ENCODE results near the gene GGT5. TPM values are rescaled to one million over a fixed set of nuclear protein-coding genes. Genes with fewer than 3 reads are reported as not detected.

Gene GGT5
- total and polyA plus RNA-seq, 2 of the 13 experiments (the other 11 are each of a cell fraction or from before 2014, with no cell fraction given) = 0.69 to 3.1 TPM

GRCh38 chr22:24175160-24175808, 69.6 kb downstream of the GGT5 start (continued):
- TF ChIP-seq ATF3 (CRISPR knock-in tag; IDR thresholded peaks at IDR 0.05) = no peak
- no peak for TF ChIP-seq CEBPG (CRISPR knock-in tag; IDR thresholded peaks at IDR 0.05)
- no peak for TF ChIP-seq ZNF605 (CRISPR knock-in tag; IDR thresholded peaks at IDR 0.05)
- TF ChIP-seq NR2C2 (CRISPR knock-in tag; IDR thresholded peaks at IDR 0.05; ENCODE audit: borderline replicate concordance) = no peak
- no peak for TF ChIP-seq ZNF550 (CRISPR knock-in tag; IDR thresholded peaks at IDR 0.05; ENCODE audit: borderline replicate concordance)
- no peak for TF ChIP-seq TARDBP (CRISPR knock-in tag; IDR thresholded peaks at IDR 0.05)
- no peak for TF ChIP-seq ZGPAT (CRISPR knock-in tag; IDR thresholded peaks at IDR 0.05)
- TF ChIP-seq ZSCAN29 (CRISPR knock-in tag; conservative IDR thresholded peaks at IDR 0.05) = no peak
- no peak for TF ChIP-seq ZNF292 (CRISPR knock-in tag; IDR thresholded peaks at IDR 0.05; ENCODE audit: borderline replicate concordance, low read depth)
- no peak for TF ChIP-seq MYPOP (CRISPR knock-in tag; IDR thresholded peaks at IDR 0.05)
- no peak for TF ChIP-seq ZNF235 (CRISPR knock-in tag; IDR thresholded peaks at IDR 0.05; ENCODE audit: borderline replicate concordance)
- no peak for TF ChIP-seq ARID5B (CRISPR knock-in tag; IDR thresholded peaks at IDR 0.05)
- no peak for TF ChIP-seq ZBTB10 (CRISPR knock-in tag; IDR thresholded peaks at IDR 0.05; ENCODE audit: borderline replicate concordance)
- no peak for TF ChIP-seq ZNF703 (CRISPR knock-in tag; IDR thresholded peaks at IDR 0.05; ENCODE audit: borderline replicate concordance)
- TF ChIP-seq PRDM10 (CRISPR knock-in tag; IDR thresholded peaks at IDR 0.05; ENCODE audit: low read depth) = no peak

Data from HepG2 (cell line).